Erythroblast (primary cell): ENCODE data around the gene SPTLC3.
"Not testable (repeated sequence)": the region's sequence is repeated elsewhere in the genome, so short reads cannot be mapped to it uniquely, and the experiment has no call there.

Source experiments
- DNase-seq, 2 experiments: peaks; one replicate each; lab custom pipeline; 2025; lab: John Stamatoyannopoulos, UW
- GATA1 ChIP-seq: IDR thresholded peaks from 2 replicates; pipeline ENCODE4 v1.6.1; 2011; ENCODE audit warnings: low read depth, mild to moderate bottlenecking, control low read depth, low read length, moderate library complexity
- POLR2A ChIP-seq: IDR thresholded peaks from 2 replicates; pipeline ENCODE4 v1.6.1; 2011; ENCODE audit warnings: mild to moderate bottlenecking, low read length

Gene SPTLC3

GRCh38 chr20:12977328-12978125 is 31.2 kb upstream of the SPTLC3 start:
- DNase-seq = no peak
- TF ChIP-seq GATA1 (no peak), POLR2A (no peak)

GRCh38 chr20:12978126-12978394 is 30.7 kb upstream of the SPTLC3 start:
- no peak for DNase-seq
- no peak for TF ChIP-seq POLR2A
- no peak for TF ChIP-seq GATA1

- no peak for TF ChIP-seq GATA1
- no peak for TF ChIP-seq POLR2A
Observed at GRCh38 chr20:12978613-12979495, 29.9 kb upstream of the SPTLC3 start.

GRCh38 chr20:12979713-12980112 is 29.1 kb upstream of the SPTLC3 start:
- not testable (repeated sequence) for DNase-seq

More at GRCh38 chr20:12978613-12979495, 29.9 kb upstream of the SPTLC3 start:
- DNase-seq = no peak

- TF ChIP-seq POLR2A (no peak), GATA1 (no peak)
Observed at GRCh38 chr20:12982098-12982497, 26.7 kb upstream of the SPTLC3 start.

GRCh38 chr20:12984069-12984765 is 24.6 kb upstream of the SPTLC3 start:
- DNase-seq = no peak
- TF ChIP-seq POLR2A = no peak

More at GRCh38 chr20:12982098-12982497, 26.7 kb upstream of the SPTLC3 start:
- no peak for DNase-seq

- DNase-seq = no peak
- TF ChIP-seq POLR2A (no peak), GATA1 (no peak)
Observed at GRCh38 chr20:12984863-12985262, 23.9 kb upstream of the SPTLC3 start.

GRCh38 chr20:12987261-12987660 is 21.5 kb upstream of the SPTLC3 start:
- no peak for DNase-seq
- no peak for TF ChIP-seq POLR2A
- TF ChIP-seq GATA1 = no peak

- TF ChIP-seq GATA1 (no peak), POLR2A (no peak)
- DNase-seq = no peak
Observed at GRCh38 chr20:12989586-12990115, 19.1 kb upstream of the SPTLC3 start.

GRCh38 chr20:12997128-12997655 is 11.6 kb upstream of the SPTLC3 start:
- no peak for DNase-seq
- TF ChIP-seq POLR2A (no peak), GATA1 (no peak)

- DNase-seq = no peak
- no peak for TF ChIP-seq POLR2A
- no peak for TF ChIP-seq GATA1
Observed at GRCh38 chr20:12998046-12998445, 10.7 kb upstream of the SPTLC3 start.

- TF ChIP-seq POLR2A (no peak), GATA1 (no peak)
Observed at GRCh38 chr20:12999201-12999600, 9.6 kb upstream of the SPTLC3 start.

GRCh38 chr20:13002251-13002650 is 6.5 kb upstream of the SPTLC3 start:
- TF ChIP-seq GATA1 (no peak), POLR2A (no peak)

More at GRCh38 chr20:12999201-12999600, 9.6 kb upstream of the SPTLC3 start:
- DNase-seq = no peak

GRCh38 chr20:13006825-13007224 is 1.9 kb upstream of the SPTLC3 start:
- no peak for DNase-seq
- no peak for TF ChIP-seq POLR2A
- TF ChIP-seq GATA1 = no peak

More at GRCh38 chr20:13002251-13002650, 6.5 kb upstream of the SPTLC3 start:
- DNase-seq = no peak
